CD4-positive, CD25-positive, alpha-beta regulatory T cell (primary cell): ENCODE results near the gene AMPH. TPM values are rescaled to one million over a fixed set of nuclear protein-coding genes. Genes with fewer than 3 reads are reported as not detected.

Experiments used
- ATAC-seq, 2 donors: fragments of 150-1000 bp; cut with Tn5 transposase; one replicate each; pipeline ENCODE4 v1.10.0; 2021; ENCODE audit warnings: low read depth in 2 of 2, moderate number of reproducible peaks in 2 of 2, moderate library complexity in 1 of 2
- DNase-seq, 3 donors: peaks; one replicate each; pipeline versions ENCODE4 v3.0.0 to v3.0.0-alpha.2; 2012 to 2022; ENCODE audit warnings: mixed read lengths in 1 of 3
- H3K27ac ChIP-seq: one replicate; pipeline ENCODE4 v1.7.0; 2013; ENCODE audit warnings: mild to moderate bottlenecking, low read length; ENCODE audit not compliant: insufficient read depth, poor library complexity, severe bottlenecking
- H3K27me3 ChIP-seq: one replicate; pipeline ENCODE4 v1.7.0; 2013; ENCODE audit warnings: low read length; ENCODE audit not compliant: control insufficient read depth, insufficient read depth
- H3K36me3 ChIP-seq: one replicate; pipeline ENCODE4 v1.7.0; 2013; ENCODE audit warnings: mild to moderate bottlenecking, low read length, moderate library complexity; ENCODE audit not compliant: control insufficient read depth, insufficient read depth
- H3K4me1 ChIP-seq: 2 replicates; pipeline ENCODE4 v1.7.0; 2013; ENCODE audit warnings: mild to moderate bottlenecking, low read length; ENCODE audit not compliant: insufficient read depth, control insufficient read depth, poor library complexity, severe bottlenecking
- H3K4me3 ChIP-seq: one replicate; pipeline ENCODE4 v1.7.0; 2013; ENCODE audit warnings: low read depth, mild to moderate bottlenecking, low read length, moderate library complexity
- H3K9me3 ChIP-seq, 2 experiments: 1 replicate in 1 of 2; 2 replicates in 1 of 2; pipeline ENCODE4 v1.7.0; 2013; ENCODE audit warnings: low read length in 2 of 2, mild to moderate bottlenecking in 1 of 2, moderate library complexity in 1 of 2; ENCODE audit not compliant: control insufficient read depth in 2 of 2
- H3K27ac Mint-ChIP-seq, 3 donors: one replicate each; pipeline ENCODE4 v1.8.0; 2020 to 2022; ENCODE audit warnings: mild to moderate bottlenecking in 3 of 3, mixed read lengths in 3 of 3, moderate library complexity in 2 of 3
- H3K27me3 Mint-ChIP-seq: one replicate; pipeline ENCODE4 v1.8.0; 2022; ENCODE audit warnings: mild to moderate bottlenecking, mixed read lengths
- H3K36me3 Mint-ChIP-seq: one replicate; pipeline ENCODE4 v1.8.0; 2020; ENCODE audit warnings: mixed read lengths
- H3K4me1 Mint-ChIP-seq, 4 donors: one replicate each; pipeline ENCODE4 v1.8.0; 2020 to 2022; ENCODE audit warnings: mixed read lengths in 4 of 4, mild to moderate bottlenecking in 1 of 4
- H3K4me3 Mint-ChIP-seq, 4 donors: one replicate each; pipeline ENCODE4 v1.8.0; 2020 to 2022; ENCODE audit warnings: mild to moderate bottlenecking in 4 of 4, mixed read lengths in 4 of 4, moderate library complexity in 3 of 4
- H3K9me3 Mint-ChIP-seq, 7 donors: one replicate each; pipeline ENCODE4 v1.8.0; 2020 to 2022; ENCODE audit warnings: mixed read lengths in 7 of 7, mild to moderate bottlenecking in 3 of 7, moderate library complexity in 2 of 7
- polyA plus RNA-seq, 4 donors: library from polyadenylated mRNA; unstranded; fragments of 300-500 nt; fragmentation: Illumina TruSeq; gene quantifications; one replicate each; pipeline ENCODE4 v1.2.3, GENCODE V29; 2021
- total RNA-seq: library from RNA; stranded (reverse); gene quantifications from one replicate; pipeline ENCODE4 v1.2.3, GENCODE V29; 2022

Gene AMPH
- total and polyA plus RNA-seq, 5 donors from 2014 or later, result 0.09 to 0.11 (median 0.10) TPM; not detected in 2

DNA sequence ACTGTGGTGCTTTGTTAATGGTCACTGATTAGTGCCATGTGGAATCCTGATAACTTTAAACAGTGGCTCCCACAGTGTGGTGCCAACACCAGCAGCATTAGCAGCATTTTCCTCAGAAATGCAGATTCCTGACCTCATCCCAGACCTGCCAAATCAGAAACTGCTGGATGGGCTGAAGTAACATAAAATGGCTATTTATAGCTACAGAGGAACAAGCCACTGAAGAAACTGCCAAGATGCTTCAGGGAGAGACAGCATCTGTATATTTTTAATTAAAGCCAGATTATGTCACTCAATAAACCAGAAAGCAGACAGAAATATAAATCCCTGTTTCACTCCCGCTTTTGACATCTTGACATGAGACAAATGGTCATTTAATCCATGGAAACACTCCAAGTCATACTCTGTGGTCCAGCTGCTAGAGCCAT is 178.5 kb downstream of the AMPH start:
- peaks cover 0 to 6% (median 0%) of the 10 kb centered on the region in 7 donors for H3K9me3 Mint-ChIP-seq
- no peak overlapping the region for H3K27ac Mint-ChIP-seq
- no peaks in the 10 kb centered on the region for H3K9me3 ChIP-seq
- no peaks in the 10 kb centered on the region for H3K27me3 ChIP-seq
- no peaks in the 10 kb centered on the region for H3K4me1 ChIP-seq
- ATAC-seq (no peak), DNase-seq (no peak)
- no peaks in the 10 kb centered on the region for H3K4me1 Mint-ChIP-seq
- H3K4me3 Mint-ChIP-seq, result no peak overlapping the region
- H3K36me3 ChIP-seq, result no peaks in the 10 kb centered on the region
- no peaks in the 10 kb centered on the region for H3K27me3 Mint-ChIP-seq
- no peaks in the 10 kb centered on the region for H3K36me3 Mint-ChIP-seq
- H3K4me3 ChIP-seq, result no peak overlapping the region
- H3K27ac ChIP-seq, result no peak overlapping the region

DNA sequence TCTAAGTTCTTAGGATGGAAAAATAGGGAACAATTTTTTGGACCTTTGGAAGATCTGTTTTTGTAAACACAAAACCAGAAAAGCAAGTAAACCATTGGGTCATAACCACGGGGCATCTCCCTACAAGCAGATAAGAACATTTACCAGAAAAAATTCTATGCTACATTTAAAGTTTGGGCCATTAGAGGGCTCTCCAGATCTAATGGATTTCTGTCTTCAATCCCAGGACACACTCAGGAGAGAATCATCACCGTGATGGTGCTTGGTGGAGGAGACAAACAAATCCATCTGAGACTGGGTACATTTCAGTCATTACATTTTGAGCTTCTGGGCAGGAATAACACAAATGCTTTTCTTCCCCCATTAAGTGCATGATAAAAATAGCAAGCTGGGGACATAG is 179.3 kb downstream of the AMPH start:
- Histone ChIP-seq H3K36me3 (no peaks in the 10 kb centered on the region), H3K4me1 (no peaks in the 10 kb centered on the region), H3K4me3 (no peak overlapping the region), H3K27me3 (no peaks in the 10 kb centered on the region), H3K27ac (no peak overlapping the region), H3K9me3 (no peaks in the 10 kb centered on the region)
- H3K4me3 Mint-ChIP-seq, result no peak overlapping the region
- ATAC-seq, result no peak
- no peaks in the 10 kb centered on the region for H3K4me1 Mint-ChIP-seq
- DNase-seq, result no peak
- H3K9me3 Mint-ChIP-seq, result peaks cover 0 to 3% (median 0%) of the 10 kb centered on the region in 7 donors
- H3K27me3 Mint-ChIP-seq, result no peaks in the 10 kb centered on the region
- H3K27ac Mint-ChIP-seq, result no peak overlapping the region
- H3K36me3 Mint-ChIP-seq, result no peaks in the 10 kb centered on the region

DNA sequence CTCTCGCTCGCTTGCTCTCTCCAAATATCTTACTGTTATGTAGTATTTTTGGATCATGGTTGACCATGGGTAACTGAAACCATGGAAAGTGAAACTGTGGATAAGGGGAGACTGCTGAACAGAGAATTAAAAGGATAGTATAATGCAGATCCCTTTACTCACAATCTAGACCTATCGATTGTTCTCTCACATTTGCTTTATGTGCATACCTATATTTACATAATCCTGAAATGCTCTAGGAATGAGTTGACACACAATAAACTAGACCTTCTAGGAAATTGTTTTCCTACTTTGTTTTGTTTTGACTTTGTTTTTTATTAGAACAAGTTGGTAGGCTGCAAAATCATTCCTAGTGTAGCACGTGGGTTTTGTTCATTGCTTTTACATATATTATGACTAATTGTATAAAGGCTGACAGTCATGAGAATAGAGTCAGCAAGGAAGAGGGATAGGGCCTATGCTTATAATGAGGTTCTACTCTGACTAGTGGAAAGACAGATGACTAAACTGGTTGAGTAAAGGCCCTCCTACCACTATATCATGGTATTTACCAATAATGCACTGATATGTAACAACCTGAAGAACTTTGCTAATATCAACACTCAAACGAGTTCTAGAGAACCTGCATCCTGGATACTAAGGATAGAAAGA is 182.5 kb downstream of the AMPH start:
- H3K36me3 Mint-ChIP-seq, result no peaks in the 10 kb centered on the region
- no peaks in the 10 kb centered on the region for H3K36me3 ChIP-seq
- H3K27me3 Mint-ChIP-seq, result no peaks in the 10 kb centered on the region
- DNase-seq (no peak), ATAC-seq (no peak)
- H3K4me1 Mint-ChIP-seq, result no peaks in the 10 kb centered on the region
- no peaks in the 10 kb centered on the region for H3K4me1 ChIP-seq
- no peak overlapping the region for H3K27ac ChIP-seq
- H3K4me3 Mint-ChIP-seq, result no peak overlapping the region
- no peak overlapping the region for H3K27ac Mint-ChIP-seq
- no peaks in the 10 kb centered on the region for H3K27me3 ChIP-seq
- no peak overlapping the region for H3K4me3 ChIP-seq
- H3K9me3 ChIP-seq, result no peaks in the 10 kb centered on the region
- peaks cover 0 to 3% (median 0%) of the 10 kb centered on the region in 7 donors for H3K9me3 Mint-ChIP-seq

DNA sequence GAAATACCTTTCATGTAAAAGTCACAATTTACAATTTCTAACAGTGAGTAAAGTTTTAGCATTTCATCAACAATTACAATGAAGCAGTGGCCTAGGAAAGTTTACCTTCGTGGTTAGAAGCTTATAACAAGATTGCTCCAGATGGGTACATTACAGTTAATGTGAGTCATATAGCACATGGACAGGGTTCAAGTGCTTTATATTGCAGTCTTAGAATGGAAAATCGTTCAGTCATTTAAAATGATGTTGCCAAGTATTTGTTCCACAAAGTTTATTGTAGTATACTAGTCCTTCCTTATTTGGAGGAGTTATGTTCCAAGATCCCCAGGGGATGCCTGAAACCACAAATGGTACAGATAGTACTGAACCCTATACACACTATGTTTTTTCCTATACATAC is 183.1 kb downstream of the AMPH start:
- H3K4me3 Mint-ChIP-seq, result no peak overlapping the region
- H3K36me3 ChIP-seq, result no peaks in the 10 kb centered on the region
- H3K4me3 ChIP-seq, result no peak overlapping the region
- no peaks in the 10 kb centered on the region for H3K9me3 ChIP-seq
- no peaks in the 10 kb centered on the region for H3K4me1 ChIP-seq
- H3K36me3 Mint-ChIP-seq, result no peaks in the 10 kb centered on the region
- DNase-seq, result no peak
- H3K9me3 Mint-ChIP-seq, result peaks cover 0 to 3% (median 0%) of the 10 kb centered on the region in 7 donors
- no peak overlapping the region for H3K27ac ChIP-seq
- no peak for ATAC-seq
- H3K27me3 Mint-ChIP-seq, result no peaks in the 10 kb centered on the region
- H3K4me1 Mint-ChIP-seq, result no peaks in the 10 kb centered on the region
- H3K27ac Mint-ChIP-seq, result no peak overlapping the region
- H3K27me3 ChIP-seq, result no peaks in the 10 kb centered on the region

DNA sequence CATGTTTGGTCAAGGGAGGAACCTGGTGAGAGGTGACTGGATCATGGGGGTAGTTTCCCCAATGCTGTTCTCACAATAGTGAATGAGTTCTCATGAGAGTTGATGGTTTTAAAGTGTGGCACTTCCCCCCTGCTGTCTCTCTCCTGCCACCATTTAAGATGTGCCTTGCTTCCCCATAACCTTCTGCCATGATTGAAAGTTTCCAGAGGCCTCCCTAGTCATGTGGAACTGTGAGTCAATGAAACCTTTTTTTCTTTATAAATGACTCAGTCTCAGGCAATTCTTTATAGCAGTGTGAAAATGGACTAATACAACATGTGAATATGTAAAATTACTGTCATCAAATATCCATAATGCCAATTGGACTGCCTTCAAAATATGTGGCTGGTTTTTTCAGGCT is 192.2 kb downstream of the AMPH start:
- no peak overlapping the region for H3K4me3 Mint-ChIP-seq
- peaks cover 3% of the 10 kb centered on the region for H3K27me3 ChIP-seq
- no peaks in the 10 kb centered on the region for H3K4me1 ChIP-seq
- peaks cover 0 to 3% (median 0%) of the 10 kb centered on the region in 7 donors for H3K9me3 Mint-ChIP-seq
- H3K4me1 Mint-ChIP-seq, result peaks cover 0 to 3% (median 1%) of the 10 kb centered on the region in 4 donors
- ATAC-seq, result no peak
- H3K27ac Mint-ChIP-seq, result no peak overlapping the region
- no peak overlapping the region for H3K27ac ChIP-seq
- H3K4me3 ChIP-seq, result no peak overlapping the region
- H3K36me3 Mint-ChIP-seq, result no peaks in the 10 kb centered on the region
- H3K27me3 Mint-ChIP-seq, result peaks cover 10% of the 10 kb centered on the region
- no peak for DNase-seq
- H3K36me3 ChIP-seq, result no peaks in the 10 kb centered on the region
- no peaks in the 10 kb centered on the region for H3K9me3 ChIP-seq

DNA sequence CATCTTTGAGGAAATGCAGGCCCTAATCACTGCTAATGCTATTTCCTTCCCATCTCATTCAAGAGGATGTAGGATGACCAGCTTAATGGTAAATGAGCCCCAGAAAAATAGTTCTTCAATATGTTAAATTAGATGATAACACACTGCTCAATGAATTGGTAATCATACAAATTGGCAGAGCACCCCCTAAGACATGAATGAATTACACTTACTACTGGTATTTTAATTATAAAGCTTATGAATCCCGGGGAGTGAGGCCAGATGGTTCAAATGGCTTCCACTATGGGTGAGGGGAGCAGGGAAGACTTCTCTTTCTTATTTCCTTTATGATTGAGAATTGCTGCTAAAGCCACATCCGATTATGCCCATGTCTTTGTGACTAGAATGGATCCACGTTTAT is 198.5 kb downstream of the AMPH start:
- ATAC-seq (no peak), DNase-seq (no peak)
- Mint-ChIP-seq H3K9me3 (peaks cover 0 to 7% (median 0%) of the 10 kb centered on the region in 7 donors), H3K27me3 (peaks cover 5% of the 10 kb centered on the region), H3K27ac (no peak overlapping the region), H3K36me3 (no peaks in the 10 kb centered on the region), H3K4me3 (no peak overlapping the region), H3K4me1 (peaks cover 0 to 12% (median 3%) of the 10 kb centered on the region in 4 donors)
- peaks cover 3% of the 10 kb centered on the region for H3K27me3 ChIP-seq
- no peak overlapping the region for H3K27ac ChIP-seq
- no peaks in the 10 kb centered on the region for H3K36me3 ChIP-seq
- no peak overlapping the region for H3K4me3 ChIP-seq
- H3K4me1 ChIP-seq, result no peaks in the 10 kb centered on the region
- H3K9me3 ChIP-seq, result no peaks in the 10 kb centered on the region

DNA sequence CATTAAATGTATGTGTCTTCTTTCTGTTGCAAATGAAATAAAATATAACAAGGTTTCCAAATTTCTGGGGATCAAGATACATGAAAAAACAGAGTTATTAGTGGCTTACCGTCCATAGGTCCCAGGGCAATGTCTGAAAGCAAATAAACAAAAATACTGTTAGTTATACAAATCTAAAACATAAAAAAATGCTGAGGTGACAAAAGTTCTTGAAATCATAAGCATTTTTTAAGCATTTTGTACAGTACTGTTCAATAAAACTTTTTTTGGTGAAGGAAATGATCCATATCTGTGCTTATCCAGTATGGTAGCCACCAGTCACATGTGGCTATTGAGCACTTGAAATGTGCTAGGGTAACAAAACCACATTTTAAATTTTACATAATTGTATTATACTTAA is 199.1 kb downstream of the AMPH start:
- Histone ChIP-seq H3K36me3 (no peaks in the 10 kb centered on the region), H3K4me1 (no peaks in the 10 kb centered on the region), H3K27me3 (peaks cover 3% of the 10 kb centered on the region), H3K4me3 (no peak overlapping the region), H3K27ac (no peak overlapping the region), H3K9me3 (no peaks in the 10 kb centered on the region)
- H3K27me3 Mint-ChIP-seq, result peaks cover 5% of the 10 kb centered on the region
- peaks cover 0 to 17% (median 3%) of the 10 kb centered on the region in 4 donors for H3K4me1 Mint-ChIP-seq
- DNase-seq, result no peak
- peaks cover 0 to 7% (median 0%) of the 10 kb centered on the region in 7 donors for H3K9me3 Mint-ChIP-seq
- H3K36me3 Mint-ChIP-seq, result no peaks in the 10 kb centered on the region
- H3K4me3 Mint-ChIP-seq, result no peak overlapping the region
- no peak overlapping the region for H3K27ac Mint-ChIP-seq
- no peak for ATAC-seq

DNA sequence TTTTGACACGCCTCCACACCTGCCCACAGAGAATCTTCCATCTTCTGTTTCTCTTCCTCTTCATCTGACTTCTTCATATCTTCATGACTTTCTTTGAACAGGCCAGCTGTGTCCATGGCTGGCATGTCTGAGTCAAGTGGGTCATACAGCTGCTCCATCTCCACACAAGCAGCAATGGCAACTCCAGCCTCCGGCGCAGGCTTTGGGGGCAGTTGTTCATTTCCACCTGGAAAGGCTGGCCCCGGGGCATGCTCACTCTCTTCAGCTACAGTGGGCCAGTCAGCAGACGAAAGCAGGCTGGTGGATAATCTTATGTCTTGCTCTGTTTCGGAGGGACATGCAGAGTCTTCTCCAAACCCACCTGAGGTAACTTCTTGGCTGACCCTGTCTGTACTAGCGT is 202.1 kb downstream of the AMPH start:
- Mint-ChIP-seq H3K27me3 (no peaks in the 10 kb centered on the region), H3K36me3 (no peaks in the 10 kb centered on the region), H3K4me3 (no peak overlapping the region), H3K27ac (no peak overlapping the region), H3K9me3 (peaks cover 0 to 9% (median 2%) of the 10 kb centered on the region in 7 donors), H3K4me1 (peaks cover 7 to 43% (median 19%) of the 10 kb centered on the region in 4 donors)
- Histone ChIP-seq H3K27ac (no peak overlapping the region), H3K27me3 (peaks cover 3% of the 10 kb centered on the region), H3K4me1 (peaks cover 4% of the 10 kb centered on the region), H3K9me3 (no peaks in the 10 kb centered on the region), H3K4me3 (no peak overlapping the region), H3K36me3 (no peaks in the 10 kb centered on the region)
- DNase-seq (no peak), ATAC-seq (no peak)
